GM19452 (cell line): ENCODE results near the gene ADCY1.

Experiments
- ATAC-seq: cut with Tn5 transposase; IDR thresholded peaks from one replicate; pipeline ENCODE4 v1.9.1; 2021; ENCODE audit not compliant: unreplicated experiment

The ADCY1 gene

DNA sequence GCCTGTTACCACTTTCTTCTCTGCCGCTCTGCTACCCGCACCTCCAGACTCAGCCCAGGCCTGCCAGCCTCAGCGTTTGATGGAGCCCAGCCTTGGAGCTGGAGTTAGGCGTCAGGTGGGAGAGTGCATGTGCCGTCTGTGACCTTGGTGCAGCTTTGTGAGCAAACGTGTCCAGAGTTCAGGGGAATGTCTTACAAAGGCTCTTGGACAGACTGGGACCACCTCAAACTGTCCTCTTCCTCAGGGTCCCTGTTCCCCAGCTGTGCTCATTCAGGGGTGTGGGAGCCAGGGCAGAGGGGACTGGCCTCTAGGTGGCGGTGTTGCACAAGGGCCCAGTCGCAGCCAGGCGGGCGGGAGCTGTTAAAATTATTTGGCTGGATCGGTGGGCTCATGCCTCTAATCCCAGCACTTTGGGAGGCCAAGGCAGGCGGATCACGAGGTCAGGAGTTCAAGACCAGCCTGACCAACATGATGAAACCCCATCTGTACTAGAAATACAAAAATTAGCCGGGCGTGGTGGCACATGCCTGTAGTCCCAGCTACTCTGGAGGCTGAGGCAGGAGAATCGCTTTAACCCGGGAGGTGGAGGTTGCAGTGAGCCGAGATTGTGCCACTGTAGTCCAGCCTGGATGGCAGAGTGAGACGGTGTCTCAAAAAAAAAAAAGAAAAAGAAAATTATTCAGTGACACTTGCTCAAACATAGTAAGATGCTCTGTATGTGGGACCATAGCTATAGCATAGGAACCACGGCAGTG is 89.2 kb downstream of the ADCY1 start:
- no peak for ATAC-seq

DNA sequence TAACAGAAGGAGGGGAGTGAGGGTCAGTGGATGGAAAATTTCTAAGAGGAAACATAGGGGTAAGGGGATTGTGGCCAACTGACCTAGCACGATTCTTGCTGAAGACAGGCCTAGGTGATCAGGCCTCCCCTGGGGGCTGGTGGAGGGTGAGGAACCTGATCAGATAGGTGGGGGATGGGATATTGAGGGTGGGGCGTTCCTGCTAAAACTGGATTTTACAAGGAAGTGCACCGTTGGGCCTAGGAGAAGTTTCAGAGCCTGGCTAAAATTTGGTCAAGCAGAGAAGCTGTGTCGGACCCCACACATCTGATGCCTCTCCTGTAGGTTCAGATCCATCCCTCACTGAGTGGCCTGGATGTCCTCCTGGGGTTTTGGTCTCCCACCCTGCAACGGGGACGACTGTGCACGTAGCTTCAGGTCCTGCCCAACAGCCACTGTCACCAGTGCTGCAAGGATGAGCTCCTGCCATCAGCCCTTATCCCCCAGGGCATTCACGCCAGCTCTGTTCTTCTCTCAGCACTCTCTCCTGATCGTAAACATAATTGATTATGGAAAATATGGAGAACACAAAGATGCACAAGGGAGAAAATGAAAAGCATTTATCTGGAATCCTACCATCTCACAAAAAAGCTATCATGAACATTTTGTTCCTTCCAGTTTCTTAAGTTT is 89.9 kb downstream of the ADCY1 start:
- no peak for ATAC-seq

DNA sequence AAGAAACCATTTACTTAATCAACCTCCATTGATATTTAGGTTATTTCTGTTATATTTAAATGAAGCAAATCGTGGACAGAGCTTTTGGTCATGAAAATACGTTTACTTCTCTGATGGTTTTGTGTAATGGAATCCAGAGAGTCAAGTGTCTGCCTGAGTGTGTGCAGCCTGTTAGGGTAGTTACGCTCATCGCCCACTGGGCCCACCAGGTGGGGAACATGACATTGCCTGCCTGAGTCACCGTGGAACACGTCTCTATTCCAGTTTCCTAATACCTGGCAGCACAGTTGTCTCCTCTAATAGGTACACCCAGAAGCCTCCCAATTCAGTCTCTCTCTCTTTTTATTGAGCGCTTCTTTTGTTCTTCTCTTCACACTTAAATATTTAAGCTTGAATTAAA is 91.0 kb downstream of the ADCY1 start:
- no peak for ATAC-seq

DNA sequence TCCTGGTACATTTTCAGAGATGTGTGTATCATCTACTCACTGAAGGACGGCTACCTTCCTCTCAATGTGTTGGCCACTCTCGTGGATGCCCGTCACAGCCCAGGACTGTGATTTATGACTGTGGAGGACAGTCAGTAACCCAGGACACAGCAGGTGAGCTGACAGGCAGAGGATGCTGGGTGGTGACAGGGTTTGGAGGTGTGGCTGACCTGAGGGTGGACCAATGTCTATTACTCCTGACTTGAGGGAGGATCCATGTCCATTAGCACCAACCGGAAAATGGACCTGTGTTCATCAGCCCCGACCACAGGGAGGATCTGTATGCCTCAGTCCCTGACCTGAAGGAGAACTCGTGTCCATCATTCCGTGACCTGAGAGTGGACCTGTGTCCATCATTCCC is 96.1 kb downstream of the ADCY1 start:
- no peak for ATAC-seq

DNA sequence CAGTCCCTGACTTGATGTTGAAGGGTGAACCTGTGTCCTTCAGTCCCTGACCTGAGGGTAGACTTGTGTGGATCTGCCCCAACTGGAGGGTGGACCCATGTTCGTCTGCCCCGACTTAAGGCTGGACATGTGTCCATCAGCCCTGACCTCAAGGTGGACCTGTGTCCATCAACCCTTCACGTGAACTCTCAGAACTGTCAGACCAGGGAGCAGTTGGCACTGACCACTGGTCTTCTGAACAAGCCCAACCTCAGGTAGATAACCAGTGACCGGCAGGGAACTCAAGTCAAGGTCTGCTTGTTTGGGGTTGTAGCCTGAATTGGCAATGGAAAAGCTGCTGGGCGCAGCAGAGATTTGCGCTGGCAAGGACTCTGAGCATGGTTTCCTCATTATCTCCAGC is 96.5 kb downstream of the ADCY1 start:
- ATAC-seq: no peak

DNA sequence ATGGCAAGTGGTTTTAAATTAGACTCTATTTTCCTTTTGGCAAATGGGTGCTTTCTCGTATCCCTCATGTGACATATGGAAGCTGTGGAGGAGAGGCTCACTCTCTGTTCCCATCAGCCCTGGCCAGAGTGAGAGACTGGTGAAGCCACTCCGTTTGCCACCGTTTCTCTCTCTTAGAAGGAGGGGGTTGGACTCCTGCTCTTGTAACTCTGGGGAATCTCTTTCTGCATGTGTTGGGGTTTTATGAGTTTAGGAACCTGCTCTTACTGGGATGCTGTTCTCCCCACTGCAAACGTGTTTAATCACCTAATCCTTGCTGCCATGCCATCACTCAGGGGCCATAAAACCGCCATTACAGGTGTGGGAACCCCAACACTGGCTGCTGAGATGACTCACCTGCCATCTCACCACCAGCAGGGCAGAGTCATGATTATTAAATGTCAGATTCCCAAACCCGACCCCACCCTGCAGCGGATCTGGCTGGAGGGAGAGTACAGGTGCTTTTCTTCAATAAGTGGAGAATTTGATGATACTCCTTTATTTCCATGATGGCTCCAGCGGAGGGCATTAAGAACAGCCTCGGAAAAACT is 103.2 kb downstream of the ADCY1 start:
- no peak for ATAC-seq

DNA sequence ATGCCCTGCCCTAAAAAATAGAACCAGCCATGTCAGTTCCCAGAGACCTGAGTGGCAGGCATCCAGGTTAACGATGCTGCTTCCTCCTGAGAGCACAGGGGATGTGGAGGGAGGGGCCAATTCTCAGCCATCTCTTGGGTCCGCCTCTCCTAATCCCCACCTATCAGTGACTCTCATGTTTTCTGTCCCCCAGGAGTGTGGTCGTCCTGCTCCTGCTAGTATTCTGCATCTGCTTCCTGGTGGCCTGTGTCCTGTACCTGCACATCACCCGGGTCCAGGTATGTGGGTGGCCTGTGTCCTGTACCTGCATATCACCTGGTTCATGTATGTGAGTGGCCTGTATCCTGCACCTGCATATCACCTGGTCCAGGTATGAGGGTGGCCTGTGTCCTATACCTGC is 105.3 kb downstream of the ADCY1 start:
- no peak for ATAC-seq

DNA sequence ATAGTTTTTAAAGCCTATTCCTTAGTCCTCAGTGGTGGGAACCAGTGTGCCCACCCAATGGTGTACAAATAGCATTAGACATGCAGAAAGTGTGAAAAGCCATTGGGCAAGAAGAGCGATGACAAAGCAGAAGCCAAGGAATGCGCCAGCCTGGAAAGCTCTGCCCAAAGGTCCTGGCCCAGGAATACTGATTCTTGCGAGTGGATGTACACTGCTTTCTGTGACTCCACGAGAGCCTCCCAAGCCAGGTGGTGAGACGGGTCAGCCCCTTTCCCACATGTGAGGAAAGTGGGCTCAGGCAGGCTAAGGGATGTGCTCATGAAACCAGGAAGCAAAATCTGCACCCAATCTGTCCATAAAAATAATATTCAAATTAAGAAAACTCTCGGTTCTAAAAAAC is 106.6 kb downstream of the ADCY1 start:
- no peak for ATAC-seq

DNA sequence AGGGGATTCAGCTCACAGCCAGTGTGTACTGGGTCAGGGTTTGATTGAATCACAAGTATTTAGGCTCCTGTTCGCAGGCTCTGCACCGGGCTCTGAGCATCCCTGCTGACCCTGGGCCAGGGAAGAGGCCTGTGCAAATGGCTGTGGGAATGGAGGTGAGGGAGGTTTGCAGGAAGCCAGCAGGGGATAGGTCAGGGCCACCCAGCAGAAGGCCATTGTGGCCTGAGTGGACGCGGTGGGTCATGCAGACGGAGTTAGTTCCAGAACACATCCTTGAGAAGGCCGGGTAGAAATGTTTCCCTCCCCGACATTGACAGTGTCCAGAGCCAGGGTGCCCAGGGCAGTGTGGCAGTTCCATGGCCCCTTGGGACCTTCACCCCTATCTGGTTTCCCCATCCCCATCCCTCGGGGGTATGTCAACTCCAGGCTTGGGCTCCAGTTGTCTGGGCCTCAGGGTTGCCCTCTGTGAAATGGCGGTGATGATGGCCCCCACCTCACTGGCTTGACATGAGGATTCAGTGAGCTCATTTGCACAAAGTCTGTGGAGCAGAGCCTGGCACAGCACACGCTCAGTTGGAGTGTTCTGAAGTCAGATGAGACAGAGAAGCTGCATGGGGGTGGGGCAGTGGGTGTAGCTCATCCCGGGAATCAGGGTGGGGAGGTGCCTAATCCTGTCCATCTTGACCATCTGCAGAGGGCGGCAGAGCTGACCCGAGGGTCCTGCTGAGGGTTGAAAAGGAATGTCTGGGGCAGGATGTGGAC is 107.6 kb downstream of the ADCY1 start:
- no peak for ATAC-seq

DNA sequence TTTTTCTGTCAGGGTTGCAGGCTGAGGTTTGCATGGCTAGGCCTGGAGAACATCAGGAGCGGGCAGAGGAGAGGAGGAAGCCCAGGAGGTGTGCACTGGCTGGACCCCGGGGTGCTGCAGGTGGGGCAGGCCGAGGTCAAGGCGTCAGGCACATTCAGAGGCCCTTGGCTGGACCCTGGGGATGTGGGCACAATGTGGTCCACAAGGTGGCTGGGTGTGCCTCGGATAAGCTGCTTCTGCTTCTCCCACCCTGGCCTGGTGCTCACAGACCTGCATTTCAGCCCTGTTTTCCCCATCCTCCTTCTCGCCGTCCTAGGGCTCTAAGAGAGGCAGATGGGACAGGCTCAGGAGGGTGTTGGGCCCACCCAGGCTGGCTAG is 108.2 kb downstream of the ADCY1 start:
- ATAC-seq: no peak

DNA sequence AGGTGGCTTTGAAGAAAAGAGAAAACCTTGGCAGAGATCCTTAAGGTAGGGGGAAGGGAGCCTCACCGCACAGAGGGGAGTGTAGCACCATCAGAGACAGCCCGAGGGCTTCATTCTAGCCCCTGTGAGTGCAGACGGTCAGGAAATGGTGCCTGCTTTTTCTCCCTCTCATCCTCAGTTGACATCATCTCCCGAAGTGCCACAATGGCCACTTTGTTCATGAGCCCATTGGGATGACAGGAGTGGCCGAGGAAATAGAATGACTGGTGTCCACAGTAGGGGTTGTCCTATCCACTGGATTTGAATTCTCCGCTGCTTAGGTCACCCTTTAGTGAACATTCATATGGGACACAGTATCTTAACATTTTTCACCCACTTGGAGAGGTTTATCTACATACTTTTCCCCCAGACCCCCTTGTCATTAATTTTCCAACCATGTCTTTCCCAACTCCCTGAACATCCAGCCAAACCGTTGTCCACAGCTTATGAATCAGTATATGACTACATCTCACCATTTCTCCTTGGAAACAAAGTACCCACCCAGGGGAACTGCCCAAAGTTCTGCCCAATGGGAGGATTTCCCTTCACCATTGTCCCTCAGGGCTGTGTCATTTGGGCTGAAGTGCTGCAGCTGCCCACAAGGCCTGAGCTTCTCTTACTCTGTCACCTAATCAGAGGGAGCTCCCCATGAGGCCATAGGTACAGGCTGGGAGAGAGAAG is 108.8 kb downstream of the ADCY1 start:
- ATAC-seq: no peak

DNA sequence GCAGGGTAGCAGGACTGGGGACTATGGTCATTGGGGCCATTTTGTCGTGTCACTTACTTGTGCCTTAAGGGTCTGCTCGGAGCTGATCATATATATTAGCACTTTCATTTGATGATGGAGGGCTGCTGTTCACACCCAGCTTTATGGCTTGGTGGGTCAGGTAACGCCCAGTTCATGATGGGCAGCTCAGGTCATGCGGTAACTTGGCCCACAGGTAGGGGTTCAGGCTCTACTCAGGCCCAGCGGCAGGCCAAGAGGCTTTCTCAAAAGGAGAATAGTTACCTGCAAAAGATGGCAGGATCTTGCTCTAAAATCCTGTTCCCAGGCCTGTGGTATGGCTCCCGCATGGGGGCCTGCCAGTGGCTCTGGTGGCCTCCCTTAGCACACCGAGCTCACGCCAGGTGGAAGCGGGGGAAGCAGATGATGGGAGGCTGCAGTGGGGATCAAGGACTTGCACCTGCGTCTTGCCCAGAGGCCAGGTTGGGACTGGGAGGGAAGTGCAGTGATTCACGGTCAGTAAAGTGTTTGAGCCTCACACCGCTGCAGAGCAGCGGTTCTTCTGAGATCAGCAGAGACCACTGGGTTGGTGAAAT is 109.5 kb downstream of the ADCY1 start:
- ATAC-seq: no peak

DNA sequence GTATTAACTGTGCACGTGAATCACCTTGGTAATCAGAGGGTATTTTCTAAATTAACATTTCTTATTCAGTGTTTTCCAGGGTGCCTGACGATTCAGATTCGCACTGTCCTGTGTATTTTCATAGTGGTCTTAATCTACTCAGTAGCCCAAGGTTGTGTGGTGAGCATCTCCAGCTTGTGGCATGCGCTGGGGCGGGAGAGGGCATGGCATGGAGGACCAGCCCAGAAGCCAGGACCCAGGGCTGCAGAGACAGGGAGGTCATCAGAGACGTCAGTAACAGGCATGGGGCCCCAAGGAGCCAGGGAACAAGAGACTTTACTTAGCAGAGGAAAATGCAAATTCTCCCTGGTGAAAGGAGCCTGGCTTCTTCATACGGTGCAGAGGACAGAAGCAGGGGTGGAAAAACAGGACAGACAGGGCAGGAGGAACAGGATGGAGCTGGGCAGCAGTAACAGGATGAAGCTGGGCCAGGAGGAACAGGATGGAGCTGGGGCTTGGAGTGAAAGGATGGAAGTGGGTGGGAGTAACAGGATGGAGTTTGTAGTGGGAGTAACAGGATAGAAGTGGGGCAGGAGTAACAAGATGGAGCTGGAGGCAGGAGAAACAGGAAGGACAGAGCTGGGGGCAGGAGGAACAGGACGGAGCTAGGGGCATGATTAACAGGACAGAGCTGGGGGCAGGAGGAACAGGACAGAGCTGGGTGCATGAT is 110.9 kb downstream of the ADCY1 start:
- no peak for ATAC-seq

DNA sequence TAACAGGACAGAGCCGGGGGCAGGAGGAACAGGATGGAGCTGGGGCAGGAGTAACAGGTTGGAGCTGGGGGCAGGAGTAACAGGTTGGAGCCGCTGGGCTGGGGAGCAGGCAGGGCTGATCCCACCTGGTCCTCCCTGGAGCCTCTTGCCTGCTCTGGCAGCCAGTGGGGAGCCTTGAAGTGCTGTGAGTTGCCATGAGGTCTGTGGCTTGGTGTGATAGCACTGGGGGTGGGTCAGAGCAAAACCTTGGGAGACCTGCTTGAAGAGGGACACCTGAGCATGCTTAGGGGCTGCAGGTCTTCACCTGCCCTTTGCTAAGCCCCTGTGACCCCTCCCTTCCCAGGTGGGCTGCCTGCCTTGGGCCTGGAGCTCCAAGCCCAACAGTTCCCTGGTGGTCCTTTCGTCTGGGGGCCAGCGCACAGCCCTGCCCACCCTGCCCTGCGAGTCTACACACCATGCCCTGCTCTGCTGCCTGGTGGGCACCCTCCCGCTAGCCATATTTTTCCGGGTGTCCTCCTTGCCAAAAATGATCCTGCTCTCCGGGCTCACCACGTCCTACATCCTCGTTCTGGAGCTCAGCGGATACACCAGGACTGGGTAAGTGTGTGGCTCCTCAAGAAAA is 111.6 kb downstream of the ADCY1 start:
- ATAC-seq: no peak

DNA sequence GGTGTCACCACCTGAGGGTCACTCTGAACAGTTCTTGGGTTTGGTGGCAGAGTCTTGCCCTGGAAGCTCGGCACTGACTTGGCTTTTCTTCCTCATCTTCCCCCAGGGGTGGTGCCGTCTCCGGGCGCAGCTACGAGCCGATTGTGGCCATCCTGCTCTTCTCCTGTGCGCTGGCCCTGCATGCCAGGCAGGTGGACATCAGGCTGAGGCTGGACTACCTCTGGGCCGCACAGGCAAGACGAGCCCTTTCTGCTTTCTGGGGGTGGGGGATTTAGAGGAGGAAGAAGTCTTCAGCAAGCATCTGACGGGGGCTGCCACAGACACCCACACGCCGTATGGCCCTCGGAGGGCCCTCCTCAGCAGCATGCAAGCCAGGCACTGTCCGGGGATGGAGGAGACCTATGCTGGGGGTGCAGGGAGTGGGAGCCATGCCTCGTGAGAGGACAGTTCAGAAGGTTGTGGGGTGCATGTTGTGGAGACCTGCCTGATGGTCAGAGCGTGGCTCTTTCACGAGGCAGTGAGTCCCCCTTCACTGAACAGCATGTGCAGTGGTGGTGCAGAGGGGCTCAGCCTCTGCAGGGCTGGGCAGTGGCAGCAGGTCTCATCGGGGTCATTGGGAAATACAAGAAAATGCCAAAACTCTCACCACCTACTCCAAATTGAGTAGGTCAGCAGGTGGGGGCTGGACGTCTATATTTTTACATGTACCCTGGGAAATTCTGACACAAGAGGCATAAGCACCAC is 112.4 kb downstream of the ADCY1 start:
- no peak for ATAC-seq

DNA sequence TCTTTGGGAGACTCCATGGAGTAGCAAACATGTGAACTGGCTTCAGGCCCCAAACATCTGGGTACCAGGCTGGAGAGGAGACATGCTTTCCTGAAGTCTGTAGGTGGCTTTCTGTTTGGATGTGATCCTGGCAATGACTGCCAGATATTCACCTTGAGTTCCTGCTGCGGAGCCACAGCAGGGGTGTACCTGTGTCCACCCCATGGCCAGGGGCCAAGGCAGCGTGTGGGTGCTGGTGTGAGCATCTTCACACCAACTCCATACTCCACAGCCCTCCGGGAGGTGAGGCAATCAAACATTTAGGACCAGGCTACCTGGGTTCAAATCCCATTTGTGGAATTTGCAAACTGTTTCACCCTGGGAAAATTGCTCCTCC is 113.0 kb downstream of the ADCY1 start:
- no peak for ATAC-seq

DNA sequence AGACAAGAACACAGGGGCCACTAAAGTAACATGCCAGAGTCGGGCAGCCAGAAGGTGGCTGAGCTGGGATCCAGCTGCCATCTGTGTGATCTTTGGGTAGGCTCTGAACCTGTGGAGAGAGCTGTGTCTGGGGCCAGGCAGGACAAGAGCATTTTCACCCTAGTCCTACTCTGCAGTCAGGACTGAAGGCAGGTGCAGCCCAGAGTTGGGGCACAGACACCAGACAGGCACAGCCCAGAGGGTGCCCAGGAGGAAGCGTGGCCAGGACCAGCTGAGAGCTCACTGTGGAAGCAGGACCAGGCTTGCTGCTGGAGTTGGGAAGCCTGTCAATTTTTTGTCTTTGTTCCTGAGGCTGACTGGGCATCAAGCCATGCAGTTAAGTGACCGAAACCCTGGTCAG is 113.6 kb downstream of the ADCY1 start:
- ATAC-seq: no peak

DNA sequence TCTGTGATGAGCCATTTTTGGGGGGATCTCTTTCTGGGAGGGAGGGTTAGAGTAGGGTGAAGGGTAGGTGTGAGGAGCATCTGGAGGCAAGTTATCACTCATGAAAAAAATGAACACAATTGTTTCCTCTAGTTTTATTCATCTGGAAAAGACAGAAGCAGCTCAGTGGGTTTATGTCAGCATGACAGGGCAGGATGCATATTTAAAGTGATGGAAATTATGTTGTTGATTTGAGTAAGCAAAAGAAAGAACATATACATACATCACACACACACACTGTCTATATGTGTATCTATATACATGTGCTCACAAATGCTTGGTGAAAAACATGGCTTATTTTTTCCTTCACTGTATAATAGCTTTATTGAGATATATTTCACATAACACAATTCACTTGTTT is 114.2 kb downstream of the ADCY1 start:
- ATAC-seq: no peak
